Lower leg skin (tissue), 3 donors: ENCODE results near the gene DNPEP.

Source experiments
- POLR2A ChIP-seq, 2 donors: fragments of 450-650 bp; IDR thresholded peaks; one replicate each; pipeline ENCODE4 v1.6.1; 2016 to 2017; ENCODE audit warnings: antibody characterized with exemption in 2 of 2, mild to moderate bottlenecking in 1 of 2, moderate library complexity in 1 of 2
- TF ChIP-seq, protein P1 (sequence below), 3 donors: fragments of 450-650 bp; IDR thresholded peaks; one replicate each; pipeline ENCODE4 v1.5.1; 2016; ENCODE audit warnings: antibody characterized with exemption in 3 of 3, mild to moderate bottlenecking in 3 of 3, moderate library complexity in 2 of 3

GRCh38 chr2:219404291-219404910, 16.7 kb upstream of the DNPEP start:
- TF ChIP-seq, protein P1, sequence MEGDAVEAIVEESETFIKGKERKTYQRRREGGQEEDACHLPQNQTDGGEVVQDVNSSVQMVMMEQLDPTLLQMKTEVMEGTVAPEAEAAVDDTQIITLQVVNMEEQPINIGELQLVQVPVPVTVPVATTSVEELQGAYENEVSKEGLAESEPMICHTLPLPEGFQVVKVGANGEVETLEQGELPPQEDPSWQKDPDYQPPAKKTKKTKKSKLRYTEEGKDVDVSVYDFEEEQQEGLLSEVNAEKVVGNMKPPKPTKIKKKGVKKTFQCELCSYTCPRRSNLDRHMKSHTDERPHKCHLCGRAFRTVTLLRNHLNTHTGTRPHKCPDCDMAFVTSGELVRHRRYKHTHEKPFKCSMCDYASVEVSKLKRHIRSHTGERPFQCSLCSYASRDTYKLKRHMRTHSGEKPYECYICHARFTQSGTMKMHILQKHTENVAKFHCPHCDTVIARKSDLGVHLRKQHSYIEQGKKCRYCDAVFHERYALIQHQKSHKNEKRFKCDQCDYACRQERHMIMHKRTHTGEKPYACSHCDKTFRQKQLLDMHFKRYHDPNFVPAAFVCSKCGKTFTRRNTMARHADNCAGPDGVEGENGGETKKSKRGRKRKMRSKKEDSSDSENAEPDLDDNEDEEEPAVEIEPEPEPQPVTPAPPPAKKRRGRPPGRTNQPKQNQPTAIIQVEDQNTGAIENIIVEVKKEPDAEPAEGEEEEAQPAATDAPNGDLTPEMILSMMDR (IDR thresholded peaks at IDR 0.05) = no peak
- TF ChIP-seq POLR2A (IDR thresholded peaks at IDR 0.05) = no peak
